ENCODE data around the gene PPP6R2. TPM values are rescaled to one million over a fixed set of nuclear protein-coding genes. Genes with fewer than 3 reads are reported as not detected.

Gene PPP6R2
- total and polyA plus RNA-seq, 2 of the 8 experiments (the other 6 are each of a cell fraction or from before 2014, with no cell fraction given), result 25.0 to 32.2 TPM

DNA sequence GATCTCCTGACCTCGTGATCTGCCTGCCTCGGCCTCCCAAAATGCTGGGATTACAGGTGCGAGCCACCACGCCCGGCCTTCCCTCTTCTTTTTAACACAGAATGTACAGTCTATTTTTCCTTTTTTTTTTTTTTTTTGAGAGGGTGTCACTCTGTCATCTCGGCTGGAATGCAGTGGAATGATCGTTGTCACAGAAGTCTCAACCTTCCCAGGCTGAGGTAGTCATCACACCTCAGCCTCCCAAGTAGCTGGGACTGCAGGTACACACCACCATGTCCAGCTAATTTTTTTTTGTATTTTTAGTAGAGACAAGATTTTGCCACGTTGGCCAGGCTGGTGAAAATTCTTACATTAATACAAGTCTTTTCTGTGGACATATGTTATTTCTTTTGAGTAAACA is 13.1 kb downstream of the PPP6R2 start:
- H4K5ac ChIP-seq (ENCODE audit: insufficient read length, low read depth, low read length), result no peak overlapping the region
- H2BK20ac ChIP-seq (ENCODE audit: low read length), result no peak overlapping the region
- H3K23ac ChIP-seq (ENCODE audit: insufficient read length), result no peak overlapping the region
- no peaks in the 10 kb centered on the region for H3K36me3 ChIP-seq (ENCODE audit: control insufficient read depth in 2 of 4, insufficient read depth in 4 of 4, low read length in 3 of 4)
- no peak overlapping the region for H3K4ac ChIP-seq (replicated peaks; ENCODE audit: insufficient read length, low read depth, low read length)
- no peak overlapping the region for H4K8ac ChIP-seq (ENCODE audit: extremely low read depth, insufficient read depth, low read length)
- no peak overlapping the region for H4K91ac ChIP-seq (replicated peaks; ENCODE audit: insufficient read length, low read length)
- H3K4me1 ChIP-seq (replicated peaks in 1 of 4; ENCODE audit: control insufficient read depth in 3 of 4, insufficient read depth in 4 of 4, low read length in 3 of 4), result no peaks in the 10 kb centered on the region
- no peak overlapping the region for H3K56ac ChIP-seq (replicated peaks; ENCODE audit: insufficient read length, low read depth, low read length)
- peaks cover 6 to 40% of the 10 kb centered on the region in 2 experiments; a peak in 3 of 4 replicates for H3K79me2 ChIP-seq (ENCODE audit: control insufficient read depth in 1 of 2, insufficient read depth in 2 of 2, low read length in 2 of 2)
- no peak for FAIRE-seq
- H2AFZ ChIP-seq (ENCODE audit: low read length), result no peak overlapping the region
- no peak overlapping the region for H3K14ac ChIP-seq (ENCODE audit: insufficient read length)
- H2BK120ac ChIP-seq (replicated peaks; ENCODE audit: low read depth, low read length), result no peak overlapping the region
- no peak overlapping the region for H3K18ac ChIP-seq (ENCODE audit: extremely low read depth, low read length)
- H3K27me3 ChIP-seq (replicated peaks in 1 of 4; ENCODE audit: control insufficient read depth in 3 of 4, extremely low read depth in 1 of 4, insufficient read depth in 3 of 4, low read length in 3 of 4), result no peaks in the 10 kb centered on the region
- H3K9me3 ChIP-seq (ENCODE audit: insufficient read depth in 2 of 2, low read depth in 1 of 2, low read length in 1 of 2), result no peaks in the 10 kb centered on the region
- ChIA-PET POLR2A (ENCODE audit: partially characterized antibody) (no interaction called here), CTCF (ENCODE audit: partially characterized antibody) (interaction anchor here (0.8 kb wide), 1 partner anchor 14 kb away, joined by 3 read pairs; no protein-coding TSS in a partner anchor)
- H2BK15ac ChIP-seq (ENCODE audit: low read length), result no peak overlapping the region
- no peak overlapping the region for H3K4me3 ChIP-seq (ENCODE audit: extremely low read depth in 1 of 4, insufficient read depth in 2 of 4, low read depth in 3 of 4, low read length in 4 of 4)
- no peak overlapping the region for H3K9ac ChIP-seq (replicated peaks in 1 of 4; ENCODE audit: extremely low read depth in 1 of 4, low read depth in 3 of 4, low read length in 3 of 4)
- no peak overlapping the region for H3K4me2 ChIP-seq (ENCODE audit: insufficient read depth in 1 of 2, low read depth in 2 of 2, low read length in 2 of 2)
- H2BK12ac ChIP-seq (ENCODE audit: low read depth, low read length), result no peak overlapping the region
- H4K20me1 ChIP-seq (replicated peaks in 1 of 2; ENCODE audit: control insufficient read depth in 1 of 2, insufficient read depth in 2 of 2, low read length in 2 of 2), result peaks cover 0 to 5% of the 10 kb centered on the region in 2 experiments
- WGBS, 2 experiments (ENCODE audit: extremely low coverage in 1 of 2, insufficient coverage in 1 of 2, insufficient read length in 1 of 2, insufficient replicate concordance in 2 of 2, low coverage in 1 of 2, low lambda C conversion rate in 2 of 2, missing lambda C conversion rate in 1 of 2), result 93% methylated on average over 7 of the region's 8 CpGs; no CpG with 5 or more reads in 1 of the 2 experiments
- no peak for DNase-seq (ENCODE audit: low read depth in 1 of 2, low spot score in 2 of 2)
- no peak overlapping the region for H2BK5ac ChIP-seq (ENCODE audit: low read depth, low read length)
- H3K23me2 ChIP-seq (ENCODE audit: low read depth, low read length), result no peaks in the 10 kb centered on the region
- H3K79me1 ChIP-seq (ENCODE audit: low read depth, low read length), result peaks cover 10% of the 10 kb centered on the region; the same call in 1 of the 2 replicates
- no peak overlapping the region for H2AK5ac ChIP-seq (ENCODE audit: low read depth, low read length)
- no peak overlapping the region for H3K27ac ChIP-seq (ENCODE audit: low read depth, low read length)
- no peak for TF ChIP-seq BACH1 (IDR thresholded peaks at IDR 0.05; ENCODE audit: low read length)
